ENCODE data around the gene SLC9A6.
"Not testable (repeated sequence)": the region's sequence is repeated elsewhere in the genome, so short reads cannot be mapped to it uniquely, and the experiment has no call there.

Gene SLC9A6

GRCh38 chrX:136047016-136047642, 61.9 kb downstream of the SLC9A6 start:
- DNase-seq (ENCODE audit: extremely low read depth, insufficient read length), result no peak
- TF ChIP-seq CTCF (IDR thresholded peaks at IDR 0.05; ENCODE audit: insufficient read depth, low read length, poor library complexity, severe bottlenecking), result no peak
- Histone ChIP-seq H3K4me3 (replicated peaks; ENCODE audit: low read depth, low read length) (no peak overlapping the region), H3K36me3 (ENCODE audit: control insufficient read depth, insufficient read depth, low read length) (peaks cover 2% of the 10 kb centered on the region), H3K27me3 (replicated peaks; ENCODE audit: control insufficient read depth, insufficient read depth, low read length) (no peaks in the 10 kb centered on the region)

- H3K36me3 ChIP-seq (ENCODE audit: control insufficient read depth, insufficient read depth, low read length), result peaks cover 2% of the 10 kb centered on the region
- H3K27me3 ChIP-seq (replicated peaks; ENCODE audit: control insufficient read depth, insufficient read depth, low read length), result no peaks in the 10 kb centered on the region
- H3K4me3 ChIP-seq (replicated peaks; ENCODE audit: low read depth, low read length), result no peak overlapping the region
- no peak for TF ChIP-seq CTCF (IDR thresholded peaks at IDR 0.05; ENCODE audit: insufficient read depth, low read length, poor library complexity, severe bottlenecking)
- no peak for DNase-seq (ENCODE audit: extremely low read depth, insufficient read length)
Observed at GRCh38 chrX:136047969-136048368, 62.7 kb downstream of the SLC9A6 start.

GRCh38 chrX:136048446-136048845, 63.2 kb downstream of the SLC9A6 start:
- no peak for DNase-seq (ENCODE audit: extremely low read depth, insufficient read length)
- Histone ChIP-seq H3K4me3 (replicated peaks; ENCODE audit: low read depth, low read length) (no peak overlapping the region), H3K36me3 (ENCODE audit: control insufficient read depth, insufficient read depth, low read length) (peaks cover 2% of the 10 kb centered on the region), H3K27me3 (replicated peaks; ENCODE audit: control insufficient read depth, insufficient read depth, low read length) (no peaks in the 10 kb centered on the region)
- TF ChIP-seq CTCF (IDR thresholded peaks at IDR 0.05; ENCODE audit: insufficient read depth, low read length, poor library complexity, severe bottlenecking), result no peak

GRCh38 chrX:136049608-136050007, 64.4 kb downstream of the SLC9A6 start:
- no peak for TF ChIP-seq CTCF (IDR thresholded peaks at IDR 0.05; ENCODE audit: insufficient read depth, low read length, poor library complexity, severe bottlenecking)
- Histone ChIP-seq H3K4me3 (replicated peaks; ENCODE audit: low read depth, low read length) (no peak overlapping the region), H3K27me3 (replicated peaks; ENCODE audit: control insufficient read depth, insufficient read depth, low read length) (no peaks in the 10 kb centered on the region), H3K36me3 (ENCODE audit: control insufficient read depth, insufficient read depth, low read length) (peaks cover 2% of the 10 kb centered on the region)
- no peak for DNase-seq (ENCODE audit: extremely low read depth, insufficient read length)

DNA sequence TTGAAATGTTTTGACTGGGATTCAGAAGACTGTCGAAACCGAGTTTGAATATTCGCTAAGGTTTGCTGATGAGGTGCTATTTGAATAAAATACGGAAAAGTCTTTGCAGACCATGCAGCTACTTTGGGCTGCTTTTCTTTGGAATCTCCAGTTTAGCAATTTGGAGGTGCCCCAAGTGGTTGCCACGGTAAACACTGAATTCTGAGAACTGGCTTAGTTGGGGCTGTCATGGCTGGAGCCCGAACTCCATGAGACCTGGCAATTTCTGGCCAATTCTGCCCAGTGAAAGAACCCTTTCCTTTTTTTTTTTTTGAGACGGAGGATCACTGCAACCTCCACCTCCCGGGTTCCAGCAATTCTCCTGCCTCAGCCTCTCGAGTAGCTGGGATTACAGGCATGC, 65.6 kb downstream of the SLC9A6 start:
- not testable (repeated sequence) for H3K27me3 ChIP-seq (replicated peaks; ENCODE audit: control insufficient read depth, insufficient read depth, low read length); H3K4me3 ChIP-seq (replicated peaks; ENCODE audit: low read depth, low read length); DNase-seq (ENCODE audit: extremely low read depth, insufficient read length); H3K36me3 ChIP-seq (ENCODE audit: control insufficient read depth, insufficient read depth, low read length)

GRCh38 chrX:136051611-136052010, 66.4 kb downstream of the SLC9A6 start:
- TF ChIP-seq CTCF (IDR thresholded peaks at IDR 0.05; ENCODE audit: insufficient read depth, low read length, poor library complexity, severe bottlenecking), result no peak
- Histone ChIP-seq H3K36me3 (ENCODE audit: control insufficient read depth, insufficient read depth, low read length) (no peaks in the 10 kb centered on the region; the same call in 1 of the 2 replicates), H3K27me3 (replicated peaks; ENCODE audit: control insufficient read depth, insufficient read depth, low read length) (no peaks in the 10 kb centered on the region), H3K4me3 (replicated peaks; ENCODE audit: low read depth, low read length) (no peak overlapping the region)
- DNase-seq (ENCODE audit: extremely low read depth, insufficient read length), result no peak
